HK-2 (cell line): ENCODE data around the gene TUB.

Source experiments
- DNase-seq: peaks from one replicate; pipeline ENCODE4 v3.0.0-alpha.2; 2018; ENCODE audit not compliant: unreplicated experiment

The TUB gene

DNA sequence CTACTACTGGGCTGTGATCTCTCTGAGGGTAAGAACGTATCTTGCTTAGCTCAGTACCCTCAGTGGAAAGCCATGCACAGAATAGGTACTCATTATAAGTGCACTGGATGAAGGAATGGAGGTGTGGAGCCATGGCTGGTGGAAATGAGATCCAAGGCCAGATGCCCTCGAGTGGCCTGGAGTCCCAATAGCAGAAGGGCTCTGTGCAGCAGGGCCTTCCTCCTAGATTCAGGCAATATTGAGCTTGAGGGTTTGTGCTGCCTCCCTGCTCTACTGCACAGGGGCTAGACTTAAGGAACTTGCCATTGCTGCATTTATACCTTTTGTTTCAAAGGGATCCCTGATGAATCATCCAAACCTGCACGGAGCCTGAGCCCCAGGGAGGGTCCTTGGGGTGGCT is 33.6 kb upstream of the TUB start:
- DNase-seq: no peak

DNA sequence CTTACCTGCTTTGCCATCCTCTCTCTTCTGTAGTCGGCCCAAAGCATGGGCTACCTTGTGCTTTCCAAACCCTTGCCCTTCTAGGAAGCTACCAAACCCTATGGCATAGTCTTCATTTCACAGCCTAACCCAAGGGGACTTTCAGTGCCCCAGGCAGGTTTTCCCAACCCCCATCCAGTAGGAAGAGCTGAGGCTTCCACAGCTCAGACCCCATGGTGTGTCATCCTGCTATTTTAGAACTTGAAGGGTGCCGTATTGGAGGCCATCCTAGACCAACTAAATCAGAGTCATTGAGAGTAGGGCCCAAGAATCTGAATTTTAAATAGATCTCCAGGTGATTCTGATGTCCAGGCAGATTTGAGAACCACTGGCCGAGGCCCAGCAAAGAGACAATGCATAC is 31.9 kb upstream of the TUB start:
- no peak for DNase-seq

DNA sequence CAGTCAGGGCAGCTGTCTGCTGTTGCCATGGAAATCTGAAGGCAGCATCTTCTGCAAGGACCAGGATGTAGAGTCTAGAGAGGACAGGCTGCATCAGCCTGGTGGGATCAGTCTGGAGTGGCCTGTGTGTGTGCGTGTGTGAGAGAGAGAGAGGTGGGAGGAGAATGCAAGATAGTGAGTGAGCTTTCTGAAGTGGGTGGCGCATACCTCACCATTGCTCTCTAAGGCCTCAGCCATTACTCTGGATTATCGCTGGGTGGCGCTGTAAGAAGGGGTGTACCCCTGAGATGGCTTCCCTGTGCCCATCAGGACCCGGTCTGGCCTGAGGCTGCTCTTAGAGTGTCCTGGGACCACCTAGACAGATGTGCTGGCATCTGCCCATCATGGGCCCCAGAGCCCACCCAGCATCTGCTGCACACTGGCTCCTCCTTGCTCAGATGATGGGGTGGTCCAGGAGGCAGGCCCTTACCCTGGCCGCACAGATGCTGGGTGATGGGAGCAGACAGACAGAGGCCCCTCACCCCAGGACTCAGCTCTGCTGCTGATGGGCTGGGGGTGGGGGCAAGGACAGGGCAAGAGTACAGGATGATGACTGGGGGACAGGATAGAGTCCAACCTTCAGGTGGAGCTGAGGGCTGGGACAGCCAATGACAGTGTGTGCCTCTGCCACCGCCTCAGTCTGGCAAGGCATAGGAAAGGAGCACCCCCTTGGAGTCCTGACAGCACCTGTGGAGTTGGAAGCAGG is 25.7 kb upstream of the TUB start:
- DNase-seq: no peak

DNA sequence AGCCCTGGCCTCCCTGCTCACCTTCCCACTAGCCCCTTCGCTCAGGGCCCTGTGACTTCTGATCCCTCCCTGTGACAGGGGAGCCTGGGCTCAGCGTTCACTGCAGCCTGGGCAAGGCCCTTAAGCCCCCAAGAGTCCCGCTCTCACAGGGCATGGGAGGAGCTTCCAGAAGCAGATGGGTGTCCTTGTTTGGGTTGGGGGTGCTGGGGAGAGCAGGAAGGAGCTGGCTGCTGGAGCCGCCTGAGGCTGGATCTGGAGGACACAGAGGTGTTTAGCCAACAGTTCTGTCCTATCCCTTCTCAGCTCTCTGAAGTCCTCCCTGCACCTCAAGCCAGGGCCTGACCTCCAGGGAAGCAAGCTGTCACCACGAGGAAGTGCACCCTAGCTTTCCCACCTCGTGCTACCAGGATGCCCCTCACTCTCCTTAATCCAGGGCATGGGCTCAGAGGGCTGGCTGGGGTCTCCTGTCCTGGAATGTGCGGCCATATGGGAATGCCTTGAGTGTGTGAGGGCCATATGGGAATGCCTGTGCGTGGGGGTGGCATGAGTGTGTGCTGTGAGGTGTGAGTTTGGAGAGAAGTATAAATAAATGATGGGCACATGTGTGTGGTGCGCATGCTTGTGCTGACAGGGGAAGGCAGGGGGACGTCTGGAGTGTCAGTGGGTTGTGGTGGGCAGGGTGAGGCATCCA is 25.0 kb upstream of the TUB start:
- DNase-seq: no peak

DNA sequence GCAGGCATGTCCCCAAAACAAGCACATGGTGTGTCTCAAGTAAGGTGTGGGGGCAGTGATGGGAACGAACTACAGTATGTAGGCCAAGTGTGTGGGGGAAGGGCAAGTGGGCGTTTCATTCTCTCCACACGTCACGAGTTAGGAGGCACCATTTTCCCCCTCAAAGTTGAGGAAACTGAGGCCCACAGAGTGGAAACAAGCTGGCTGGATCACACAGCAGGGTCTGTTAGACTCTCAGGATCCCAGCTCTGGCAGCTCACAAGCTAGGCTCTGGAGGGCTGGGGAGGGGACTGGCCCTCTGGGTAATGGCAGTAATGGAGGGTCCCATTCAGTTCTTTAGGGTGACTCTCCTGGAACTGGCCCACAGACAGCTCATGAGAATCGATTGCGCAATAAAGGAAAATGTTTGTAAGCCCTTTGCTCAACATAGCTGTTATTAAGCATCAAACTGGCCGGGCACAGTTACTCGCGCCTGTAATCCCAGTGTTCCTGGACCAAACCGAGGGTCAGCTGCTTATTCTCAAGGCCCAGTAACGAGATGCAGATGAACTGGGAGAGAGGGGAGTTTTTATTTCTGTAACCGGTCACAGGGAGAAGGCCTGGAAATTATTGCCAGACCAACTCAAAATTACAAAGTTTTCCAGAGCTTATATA is 24.1 kb upstream of the TUB start:
- no peak for DNase-seq

DNA sequence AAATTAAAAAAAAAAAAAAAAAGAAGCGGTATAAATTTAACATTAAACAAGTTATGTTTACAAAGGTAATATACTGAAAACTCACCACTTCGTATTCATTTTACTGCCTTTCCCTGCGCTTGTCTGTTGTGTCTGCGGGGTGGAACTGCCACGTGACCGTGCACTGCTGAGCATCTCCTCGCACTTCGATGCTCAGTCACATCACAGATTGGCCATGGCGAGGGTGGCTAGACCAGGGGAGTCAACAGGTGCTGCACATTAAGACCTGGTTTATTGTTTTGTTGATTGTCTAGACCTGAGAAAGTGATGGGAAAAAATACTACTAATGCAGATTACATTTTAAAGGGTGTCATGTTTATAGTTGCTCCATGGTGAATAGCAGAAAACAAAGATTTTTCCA is 22.8 kb upstream of the TUB start:
- no peak for DNase-seq

DNA sequence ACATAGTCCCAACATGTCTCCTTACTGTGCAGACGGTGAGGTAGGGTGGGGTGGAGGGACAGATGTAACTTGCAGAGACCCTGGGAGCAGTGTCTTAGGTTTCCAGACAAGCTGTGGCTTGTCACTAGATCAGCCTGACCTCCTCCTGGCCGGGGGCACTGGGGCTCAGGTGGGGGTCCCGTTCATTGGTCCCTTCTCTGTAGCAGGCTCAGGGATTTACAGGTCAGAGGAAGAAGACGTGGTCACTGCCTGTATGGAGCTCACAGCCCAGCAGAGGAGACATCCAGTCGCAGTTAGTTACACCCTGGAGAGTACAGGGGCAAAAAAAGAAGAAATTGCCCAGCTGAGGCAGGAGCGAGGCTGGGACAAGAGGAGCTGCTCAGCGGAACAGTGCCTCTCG is 22.0 kb upstream of the TUB start:
- DNase-seq: no peak

DNA sequence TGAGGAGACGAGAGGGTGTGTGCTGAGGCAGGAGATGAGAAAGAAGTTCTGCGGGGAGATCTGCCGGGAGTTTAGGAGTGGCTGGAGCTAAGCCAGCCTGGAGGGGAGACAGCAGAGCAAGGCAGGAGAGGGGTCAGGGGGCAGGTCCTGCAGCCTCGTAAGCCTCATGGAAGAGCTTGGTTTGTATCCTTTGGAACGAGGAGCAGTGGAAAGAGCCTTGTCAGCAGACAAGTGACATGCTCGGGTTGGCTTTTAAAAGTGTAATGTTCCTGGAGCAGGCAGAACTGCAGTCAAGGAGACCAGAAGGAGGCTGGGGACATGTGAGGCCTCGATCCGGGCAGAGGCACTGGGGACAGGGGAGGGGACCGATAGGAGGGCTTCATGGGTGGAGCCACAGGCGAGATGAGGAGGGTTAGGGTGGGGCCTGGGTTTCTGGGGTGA is 21.4 kb upstream of the TUB start:
- DNase-seq: no peak

DNA sequence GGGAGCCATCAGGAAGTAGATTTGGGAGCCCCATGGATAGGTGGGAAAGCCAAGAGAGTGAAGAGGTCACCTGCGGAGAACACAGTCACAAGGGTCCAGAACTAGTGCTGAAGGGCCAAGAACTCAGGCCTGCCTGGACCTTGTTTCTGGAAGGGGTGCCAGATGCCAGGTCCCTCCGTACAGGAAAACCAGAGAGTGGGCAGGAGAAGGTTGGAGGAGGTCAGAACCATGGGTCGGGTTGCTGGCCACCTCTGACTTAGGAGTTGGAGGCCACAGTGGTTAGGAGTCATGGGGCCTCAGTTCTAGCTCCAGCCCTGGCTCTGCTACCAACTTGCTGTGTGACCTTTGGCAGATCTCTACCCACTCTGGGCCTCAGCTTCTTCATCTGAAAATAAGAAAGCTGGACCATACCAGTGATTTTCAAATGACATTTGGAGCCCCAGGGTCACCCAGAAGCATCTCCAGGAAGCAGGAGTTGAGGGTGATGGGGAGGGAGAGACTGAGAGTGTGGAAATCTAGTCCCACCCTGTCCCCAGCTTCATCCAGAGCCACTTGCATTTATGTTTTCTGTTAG is 20.8 kb upstream of the TUB start:
- no peak for DNase-seq

DNA sequence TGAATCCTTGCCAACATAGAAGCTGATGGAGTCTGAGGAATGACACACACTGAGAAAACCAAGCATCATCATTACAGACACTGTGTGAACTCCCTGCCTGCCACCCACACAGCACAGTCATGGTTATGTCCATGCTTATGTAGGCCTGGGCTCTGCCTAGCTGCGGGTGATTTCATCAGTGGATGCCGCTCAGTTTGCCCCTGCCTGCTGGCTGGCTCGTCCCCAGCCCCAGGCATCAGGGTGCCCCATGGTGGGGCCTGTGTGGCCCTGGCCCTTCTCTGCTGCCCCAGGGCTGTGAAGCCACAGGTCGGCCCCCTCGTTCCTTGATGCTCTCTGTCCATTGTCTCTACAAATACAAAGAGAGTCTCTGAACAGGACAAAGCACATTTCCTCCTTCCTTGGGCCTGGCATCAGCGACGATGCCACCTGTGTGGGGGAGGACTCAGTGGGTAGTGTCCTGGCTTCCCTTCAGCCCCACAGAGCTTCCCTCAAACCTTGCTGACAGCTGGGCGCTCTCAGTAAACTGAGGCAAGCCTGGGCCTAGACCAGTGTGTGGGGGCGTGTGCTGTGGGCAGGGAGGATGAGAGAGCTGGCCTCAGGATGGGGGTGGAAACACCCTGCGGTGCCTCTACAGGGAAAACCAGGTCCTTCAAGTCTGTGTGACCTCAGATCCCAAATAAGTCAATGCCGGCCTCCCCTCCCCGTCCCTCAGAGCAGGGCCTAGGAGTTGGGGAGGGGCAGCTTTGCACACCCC is 20.0 kb upstream of the TUB start:
- DNase-seq: no peak

DNA sequence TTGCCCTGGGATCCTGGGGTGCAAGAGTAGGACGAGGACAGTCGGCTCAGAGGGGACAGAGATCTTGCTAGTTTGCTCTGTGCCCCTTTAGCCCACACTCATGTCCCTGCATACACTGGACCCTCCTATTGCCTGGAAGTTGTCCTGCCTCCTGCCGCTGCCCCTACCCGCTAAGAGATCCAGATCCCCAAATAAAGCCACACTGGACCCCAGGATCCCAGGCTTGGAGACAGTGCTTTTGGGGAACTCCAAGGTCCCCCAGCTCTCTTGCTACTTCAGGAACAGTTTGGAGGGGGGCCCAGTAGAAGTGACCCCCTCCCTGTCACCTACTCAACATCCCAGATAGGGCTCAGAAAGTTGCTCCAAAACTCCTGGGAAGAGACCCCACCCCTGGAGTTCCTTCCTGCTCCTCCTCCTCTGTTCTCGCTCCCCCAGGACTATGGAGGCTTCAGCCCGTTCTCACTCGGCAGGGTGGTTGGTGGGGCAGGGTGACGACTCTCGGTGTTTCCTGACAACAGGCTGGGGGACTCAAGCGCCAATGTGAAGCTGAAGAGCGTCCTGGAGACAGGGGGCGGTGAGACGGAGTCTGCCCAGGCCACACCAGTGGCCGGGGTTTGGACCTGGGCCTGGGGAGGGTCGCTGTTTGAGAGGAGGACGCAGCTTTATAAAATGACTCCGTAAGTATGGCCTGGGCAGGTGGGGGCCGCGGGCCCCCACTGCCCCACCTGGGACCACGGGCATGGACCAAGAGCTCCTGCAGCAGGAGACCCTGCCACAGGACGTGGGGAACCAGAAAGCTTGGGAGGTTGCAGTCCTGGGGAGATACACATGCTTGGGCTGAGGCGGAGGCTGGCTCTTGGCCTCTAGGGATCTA is 19.2 kb upstream of the TUB start:
- no peak for DNase-seq

DNA sequence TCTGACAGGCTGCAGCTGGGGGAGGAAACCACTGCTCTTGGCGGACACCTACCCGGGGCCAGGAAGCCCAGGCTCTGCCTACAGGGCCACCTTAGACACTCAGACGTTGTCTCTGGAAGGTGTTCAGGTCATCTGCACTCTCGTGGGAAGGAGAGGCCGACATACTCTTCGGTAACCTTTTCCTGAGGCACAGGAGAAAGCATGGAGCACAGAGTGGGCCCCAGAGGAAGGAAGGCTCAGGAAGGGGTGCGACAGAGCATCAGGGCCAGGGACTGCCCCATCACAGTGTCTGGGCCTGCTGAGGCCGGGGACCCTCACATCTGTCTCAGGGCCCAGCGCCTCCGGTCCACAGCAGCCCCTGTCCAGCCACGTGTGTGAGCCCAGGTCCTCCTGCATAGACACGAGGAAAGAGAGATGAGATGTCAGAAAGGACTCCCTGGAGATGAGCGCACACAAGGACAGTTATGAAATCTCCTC is 18.2 kb upstream of the TUB start:
- DNase-seq: no peak

DNA sequence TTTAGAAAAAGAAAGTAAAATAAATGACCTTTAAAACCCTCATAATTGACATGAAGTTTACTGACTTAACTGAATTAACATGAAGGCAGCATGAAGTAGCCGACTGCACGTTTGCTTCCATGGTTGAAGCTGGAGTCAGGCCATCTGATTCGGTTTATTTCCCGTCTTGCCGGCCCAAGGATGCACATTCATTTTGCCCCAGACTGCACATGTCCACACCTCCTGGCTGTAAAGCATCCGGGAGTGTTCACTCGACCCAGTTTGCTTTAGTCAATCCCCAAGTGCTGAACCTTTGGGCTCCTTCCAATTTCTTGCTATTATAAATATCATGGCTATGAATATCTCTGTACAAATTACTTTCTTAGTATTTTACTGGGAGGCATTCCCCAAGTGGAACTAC is 17.7 kb upstream of the TUB start:
- no peak for DNase-seq

DNA sequence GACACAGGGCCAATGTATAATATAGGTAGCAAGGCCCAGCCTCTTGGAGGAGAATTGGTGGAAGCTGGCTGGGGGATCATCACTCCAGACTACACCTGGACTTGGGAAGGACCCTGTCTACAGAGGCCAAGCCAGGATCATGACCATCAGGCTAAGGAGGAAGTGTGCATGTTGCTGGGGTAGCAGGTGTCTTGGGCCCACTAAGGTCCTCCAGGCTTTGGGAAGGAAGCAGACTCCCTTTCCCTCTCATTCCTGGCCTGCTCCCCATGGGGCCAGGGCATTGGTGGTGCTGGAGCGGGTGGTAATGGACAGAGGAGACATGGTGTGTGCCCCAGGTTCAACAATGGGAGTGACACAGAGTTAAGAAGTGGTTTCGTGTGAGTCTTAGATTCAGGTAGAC is 16.0 kb upstream of the TUB start:
- no peak for DNase-seq

DNA sequence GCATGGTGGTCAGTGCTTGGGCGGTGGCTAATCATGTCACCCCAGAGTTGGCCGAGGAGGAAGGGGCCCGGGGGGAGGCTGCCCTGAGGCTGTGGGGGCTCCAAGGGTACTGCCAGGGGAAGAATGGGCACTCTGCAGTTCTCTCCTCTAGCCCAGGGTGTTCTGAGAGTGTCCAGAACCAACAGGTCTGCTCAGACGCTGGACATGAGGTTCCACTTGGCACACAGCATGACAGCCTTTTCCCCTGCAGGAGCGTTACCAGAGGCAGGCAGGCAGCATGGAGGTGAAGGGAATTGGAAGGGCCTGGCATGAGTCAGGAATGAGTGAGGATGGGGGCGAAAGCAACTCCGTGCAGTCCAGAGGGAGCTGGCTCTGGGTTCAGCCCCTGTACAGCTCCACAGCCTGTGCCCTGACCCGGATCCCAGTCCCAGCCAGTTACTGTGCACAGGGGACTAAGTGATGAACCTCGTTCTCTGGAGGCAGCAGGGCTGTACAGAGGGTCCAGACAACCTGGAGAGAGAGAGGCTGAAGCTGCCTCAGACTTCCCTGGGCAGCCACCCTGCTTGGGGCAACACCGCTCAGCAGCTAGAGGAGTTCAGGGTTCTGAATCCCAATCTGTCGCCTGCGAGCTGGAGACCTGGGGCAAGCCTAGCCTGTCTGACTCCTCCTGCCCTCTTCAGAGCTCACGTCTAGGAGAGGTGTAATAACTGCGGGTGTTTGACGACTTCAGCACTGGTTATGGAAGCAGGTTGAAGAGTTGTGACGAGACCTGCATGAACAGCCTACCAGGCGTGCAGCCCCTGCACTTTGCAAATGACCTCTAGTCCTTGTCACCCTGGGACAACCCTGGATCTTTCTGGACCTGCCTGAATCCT is 14.7 kb upstream of the TUB start:
- DNase-seq: no peak

DNA sequence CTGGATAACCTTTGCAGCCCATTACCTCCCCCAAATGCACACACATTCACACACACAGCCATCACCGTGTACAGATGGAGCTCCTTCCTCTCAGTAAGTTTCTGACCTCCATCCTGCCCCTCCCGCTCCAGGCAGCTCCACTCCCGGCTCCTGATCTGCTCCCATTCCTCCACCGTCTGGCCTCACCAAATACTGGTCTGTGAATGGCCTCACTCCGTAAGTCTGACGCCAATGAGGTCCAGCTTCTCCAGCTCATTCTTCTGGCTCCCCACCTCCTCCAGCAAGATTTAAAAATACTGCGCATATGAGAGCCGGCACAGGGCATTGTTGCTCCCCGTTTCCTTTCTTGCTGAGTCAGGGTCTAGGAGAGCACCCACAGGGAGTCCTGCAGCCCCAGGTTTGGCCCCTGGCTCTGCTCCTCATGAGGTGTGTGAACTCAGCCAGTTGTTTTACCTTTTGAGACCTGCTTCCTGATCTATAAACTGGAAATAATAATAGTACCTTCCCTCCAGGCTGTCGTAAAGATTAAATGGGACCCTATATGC is 14.0 kb upstream of the TUB start:
- DNase-seq: no peak

DNA sequence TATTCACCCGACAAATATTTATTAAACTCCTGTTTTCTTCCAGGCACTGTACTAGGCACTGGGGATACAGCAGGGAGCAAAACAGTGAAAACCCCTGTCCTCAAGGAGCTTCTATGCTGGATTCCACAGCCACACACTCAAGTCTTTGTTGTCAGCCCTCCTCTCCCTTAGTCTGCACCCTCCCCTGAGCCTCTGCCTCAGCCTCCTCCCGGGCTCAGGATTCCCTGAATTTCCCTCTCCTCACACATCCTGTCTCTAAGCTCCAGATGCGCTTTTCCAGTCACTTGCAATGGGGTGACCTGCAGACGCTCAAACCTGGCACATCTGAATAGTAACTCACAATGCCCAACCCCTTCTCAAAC is 13.5 kb upstream of the TUB start:
- DNase-seq: no peak

DNA sequence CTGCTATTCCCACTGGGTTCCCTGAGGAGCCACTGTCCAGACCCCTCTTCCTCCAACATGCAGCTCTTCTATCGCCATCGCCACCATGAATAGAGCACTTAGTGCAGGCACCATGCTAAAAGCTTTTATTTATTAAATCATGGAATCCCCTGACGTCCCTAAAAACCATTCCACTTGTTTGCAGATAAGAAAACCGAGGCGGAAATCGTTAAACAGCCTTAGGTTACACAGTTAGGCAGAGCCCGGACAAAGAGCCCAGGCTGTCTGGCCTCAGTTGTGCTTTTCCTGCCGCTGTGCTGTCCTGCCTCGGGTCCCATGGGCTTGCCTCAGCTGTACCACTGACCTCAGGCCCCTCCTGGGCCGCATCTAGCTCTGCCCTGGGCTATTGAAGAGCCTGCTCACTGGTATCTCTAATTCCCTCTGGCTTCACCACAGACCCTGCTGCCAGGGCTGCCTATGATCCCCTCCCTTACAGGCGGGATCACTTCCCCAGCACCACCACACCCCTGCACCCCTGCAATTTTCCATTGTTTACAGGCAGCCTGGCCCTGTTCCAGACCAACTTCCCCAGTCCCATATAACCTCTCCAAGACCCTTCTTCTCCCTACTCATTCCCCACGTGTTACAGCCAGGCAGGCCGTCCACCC is 13.0 kb upstream of the TUB start:
- no peak for DNase-seq

DNA sequence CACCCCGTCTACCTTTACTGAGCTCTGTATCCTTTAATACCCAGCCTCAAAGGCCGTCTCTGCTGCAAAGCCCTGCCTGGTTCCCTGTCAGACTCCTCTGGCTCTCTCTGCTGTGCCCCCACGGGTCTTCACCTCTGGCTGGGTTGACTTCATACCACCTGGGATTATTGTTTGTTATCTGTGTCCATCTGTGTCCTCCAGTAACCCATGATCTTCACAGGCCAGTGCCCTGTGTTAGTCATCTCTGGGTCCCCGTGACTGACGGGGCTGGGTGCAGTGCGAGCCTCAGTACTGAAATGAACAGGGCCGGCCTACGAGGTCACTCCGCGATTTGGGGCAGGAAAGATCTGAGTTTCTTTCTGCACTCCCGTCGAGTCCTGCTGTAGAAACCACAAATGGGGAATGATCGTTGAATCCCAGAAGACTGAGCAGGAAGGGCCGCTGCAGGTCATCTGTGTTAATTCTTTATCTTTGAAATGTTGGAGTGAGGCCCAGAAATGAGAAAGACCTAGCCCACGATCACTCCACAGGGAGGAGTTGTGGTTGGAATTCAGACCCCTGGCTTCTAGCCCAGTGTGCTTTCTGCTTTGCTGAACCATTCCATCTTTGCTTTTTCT is 12.3 kb upstream of the TUB start:
- peak; percentile 57 for DNase-seq
